ENCODE results near the gene CYP11A1.

The CYP11A1 gene

DNA sequence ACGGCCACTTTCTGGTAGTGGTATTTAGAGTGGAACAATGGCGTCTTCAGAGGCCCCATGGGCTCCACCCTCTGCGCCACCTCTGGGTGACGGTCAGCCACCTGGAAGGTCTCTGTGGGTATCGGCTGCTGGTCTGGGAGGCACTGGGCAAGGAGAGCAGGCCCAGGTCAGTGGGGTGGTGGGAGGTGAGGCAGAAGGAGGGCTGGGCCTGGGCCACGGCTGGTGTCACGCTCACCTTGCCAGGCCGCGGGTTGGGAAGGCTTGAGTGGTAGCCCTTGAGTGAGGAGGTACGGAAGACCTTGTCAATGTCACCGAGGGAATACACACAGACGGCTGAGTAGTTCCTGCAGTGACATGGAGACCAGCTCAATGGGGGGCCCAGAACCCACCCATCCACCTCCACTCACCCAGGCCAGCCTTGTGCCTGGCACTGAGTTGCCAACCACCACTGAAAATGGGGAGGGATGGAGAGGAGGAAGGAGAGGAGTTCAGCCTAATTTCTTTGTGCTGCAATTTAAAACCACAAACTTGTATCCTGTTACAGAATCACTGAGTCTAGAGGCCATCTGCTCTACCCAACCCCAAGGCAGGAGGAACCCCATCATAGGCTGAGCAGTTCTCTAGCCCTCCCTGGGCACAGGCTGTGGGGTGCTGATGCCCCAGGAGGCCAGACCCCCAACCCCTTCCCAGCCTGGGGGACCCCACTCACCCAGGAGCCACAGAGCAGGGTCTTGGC is 47.3 kb upstream of the CYP11A1 start:
- no peaks in the 10 kb centered on the region for H3F3A ChIP-seq (ENCODE audit: insufficient read depth, low read length)
- no peak for TF ChIP-seq EZH2 (optimal IDR thresholded peaks at IDR 0.05; ENCODE audit: low read depth, low read length)
- TF ChIP-seq EZH2phosphoT487 (IDR thresholded peaks at IDR 0.05; ENCODE audit: low read length): no peak
- no peak for TF ChIP-seq CTCF (IDR thresholded peaks at IDR 0.05; ENCODE audit: low read length)
- H3K4me1 ChIP-seq (ENCODE audit: low read length): peaks cover 1% of the 10 kb centered on the region
- no peak overlapping the region for H3K9ac ChIP-seq (ENCODE audit: low read length)
- H4K20me1 ChIP-seq (ENCODE audit: insufficient read depth, low read length): no peaks in the 10 kb centered on the region
- no peaks in the 10 kb centered on the region for H3K27me3 ChIP-seq (replicated peaks; ENCODE audit: insufficient read depth, low read length)
- peaks cover 10% of the 10 kb centered on the region for H3K79me2 ChIP-seq (ENCODE audit: low read length)
- no peak overlapping the region for H3K4me3 ChIP-seq (ENCODE audit: low read length)
- no peak overlapping the region for H2AFZ ChIP-seq (ENCODE audit: low read length)
- no peaks in the 10 kb centered on the region for H3K36me3 ChIP-seq (replicated peaks; ENCODE audit: insufficient read depth, low read length)
- no peak for DNase-seq
- no peaks in the 10 kb centered on the region for H3K9me2 ChIP-seq (replicated peaks; ENCODE audit: insufficient read depth, low read length)
- no peak overlapping the region for H3K4me2 ChIP-seq (ENCODE audit: low read depth, low read length)
- H3K27ac ChIP-seq (ENCODE audit: low read length): no peak overlapping the region
- H3K9me3 ChIP-seq (replicated peaks; ENCODE audit: insufficient read depth, low read length): no peaks in the 10 kb centered on the region

DNA sequence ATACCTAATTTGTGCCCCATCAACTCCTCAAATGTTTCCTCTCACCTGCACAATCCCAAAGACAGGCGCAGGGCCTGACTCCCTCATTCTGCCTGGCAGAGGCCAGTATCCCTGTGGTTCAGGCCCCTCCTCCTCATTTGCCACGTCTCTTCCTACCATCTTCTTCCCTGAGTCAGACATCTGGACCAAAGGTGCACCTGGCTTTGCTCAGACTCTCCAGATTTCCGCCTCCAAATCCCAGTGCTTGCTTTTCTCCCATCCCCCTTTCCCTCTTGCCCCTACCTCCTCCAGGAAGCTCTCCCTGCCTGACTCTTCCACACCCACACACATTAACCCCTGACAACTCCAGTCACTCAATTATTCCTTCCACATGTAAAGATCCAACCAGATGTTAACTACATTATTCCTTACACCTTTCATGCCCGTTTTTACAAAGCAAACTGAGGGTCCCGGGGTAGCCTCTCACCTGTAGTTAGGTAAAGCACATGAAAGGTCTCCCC is 46.7 kb upstream of the CYP11A1 start:
- Histone ChIP-seq H3K4me2 (ENCODE audit: low read depth, low read length) (no peak overlapping the region), H3K27ac (ENCODE audit: low read length) (no peak overlapping the region), H2AFZ (ENCODE audit: low read length) (no peak overlapping the region), H3K36me3 (replicated peaks; ENCODE audit: insufficient read depth, low read length) (no peaks in the 10 kb centered on the region), H3K79me2 (ENCODE audit: low read length) (peaks cover 4% of the 10 kb centered on the region; the same call in 1 of the 2 replicates), H3K4me3 (ENCODE audit: low read length) (no peak overlapping the region), H3K9me3 (replicated peaks; ENCODE audit: insufficient read depth, low read length) (no peaks in the 10 kb centered on the region), H3K9ac (ENCODE audit: low read length) (no peak overlapping the region), H4K20me1 (ENCODE audit: insufficient read depth, low read length) (no peaks in the 10 kb centered on the region), H3K27me3 (replicated peaks; ENCODE audit: insufficient read depth, low read length) (no peaks in the 10 kb centered on the region), H3F3A (ENCODE audit: insufficient read depth, low read length) (no peaks in the 10 kb centered on the region), H3K9me2 (replicated peaks; ENCODE audit: insufficient read depth, low read length) (no peaks in the 10 kb centered on the region), H3K4me1 (ENCODE audit: low read length) (no peaks in the 10 kb centered on the region)
- DNase-seq: no peak
- no peak for TF ChIP-seq EZH2 (optimal IDR thresholded peaks at IDR 0.05; ENCODE audit: low read depth, low read length)
- no peak for TF ChIP-seq CTCF (IDR thresholded peaks at IDR 0.05; ENCODE audit: low read length)
- TF ChIP-seq EZH2phosphoT487 (IDR thresholded peaks at IDR 0.05; ENCODE audit: low read length): no peak

- Histone ChIP-seq H3K4me3 (ENCODE audit: low read length) (no peak overlapping the region), H4K20me1 (ENCODE audit: insufficient read depth, low read length) (no peaks in the 10 kb centered on the region), H3K27ac (ENCODE audit: low read length) (no peak overlapping the region), H3K27me3 (replicated peaks; ENCODE audit: insufficient read depth, low read length) (no peaks in the 10 kb centered on the region), H2AFZ (ENCODE audit: low read length) (no peak overlapping the region), H3K4me1 (ENCODE audit: low read length) (no peaks in the 10 kb centered on the region), H3F3A (ENCODE audit: insufficient read depth, low read length) (no peaks in the 10 kb centered on the region), H3K4me2 (ENCODE audit: low read depth, low read length) (no peak overlapping the region), H3K36me3 (replicated peaks; ENCODE audit: insufficient read depth, low read length) (no peaks in the 10 kb centered on the region), H3K9ac (ENCODE audit: low read length) (no peak overlapping the region), H3K9me3 (replicated peaks; ENCODE audit: insufficient read depth, low read length) (no peaks in the 10 kb centered on the region), H3K79me2 (ENCODE audit: low read length) (no peaks in the 10 kb centered on the region), H3K9me2 (replicated peaks; ENCODE audit: insufficient read depth, low read length) (no peaks in the 10 kb centered on the region)
- TF ChIP-seq EZH2phosphoT487 (IDR thresholded peaks at IDR 0.05; ENCODE audit: low read length): no peak
- DNase-seq: no peak
Measured at GRCh38 chr15:74413350-74414080, 46.1 kb upstream of the CYP11A1 start.

Measured in MM.1S (cell line).